GM18511 (cell line): ENCODE measurements around the gene STRIP1.
A peak's percentile ranks its signal among the peaks of the same experiment; 100 is the strongest.

Experiments used
- ATAC-seq: cut with Tn5 transposase; IDR thresholded peaks from one replicate; pipeline ENCODE4 v1.9.1; 2021; ENCODE audit warnings: mild to moderate bottlenecking, moderate library complexity; ENCODE audit not compliant: unreplicated experiment

Gene STRIP1, protein sequence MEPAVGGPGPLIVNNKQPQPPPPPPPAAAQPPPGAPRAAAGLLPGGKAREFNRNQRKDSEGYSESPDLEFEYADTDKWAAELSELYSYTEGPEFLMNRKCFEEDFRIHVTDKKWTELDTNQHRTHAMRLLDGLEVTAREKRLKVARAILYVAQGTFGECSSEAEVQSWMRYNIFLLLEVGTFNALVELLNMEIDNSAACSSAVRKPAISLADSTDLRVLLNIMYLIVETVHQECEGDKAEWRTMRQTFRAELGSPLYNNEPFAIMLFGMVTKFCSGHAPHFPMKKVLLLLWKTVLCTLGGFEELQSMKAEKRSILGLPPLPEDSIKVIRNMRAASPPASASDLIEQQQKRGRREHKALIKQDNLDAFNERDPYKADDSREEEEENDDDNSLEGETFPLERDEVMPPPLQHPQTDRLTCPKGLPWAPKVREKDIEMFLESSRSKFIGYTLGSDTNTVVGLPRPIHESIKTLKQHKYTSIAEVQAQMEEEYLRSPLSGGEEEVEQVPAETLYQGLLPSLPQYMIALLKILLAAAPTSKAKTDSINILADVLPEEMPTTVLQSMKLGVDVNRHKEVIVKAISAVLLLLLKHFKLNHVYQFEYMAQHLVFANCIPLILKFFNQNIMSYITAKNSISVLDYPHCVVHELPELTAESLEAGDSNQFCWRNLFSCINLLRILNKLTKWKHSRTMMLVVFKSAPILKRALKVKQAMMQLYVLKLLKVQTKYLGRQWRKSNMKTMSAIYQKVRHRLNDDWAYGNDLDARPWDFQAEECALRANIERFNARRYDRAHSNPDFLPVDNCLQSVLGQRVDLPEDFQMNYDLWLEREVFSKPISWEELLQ

DNA sequence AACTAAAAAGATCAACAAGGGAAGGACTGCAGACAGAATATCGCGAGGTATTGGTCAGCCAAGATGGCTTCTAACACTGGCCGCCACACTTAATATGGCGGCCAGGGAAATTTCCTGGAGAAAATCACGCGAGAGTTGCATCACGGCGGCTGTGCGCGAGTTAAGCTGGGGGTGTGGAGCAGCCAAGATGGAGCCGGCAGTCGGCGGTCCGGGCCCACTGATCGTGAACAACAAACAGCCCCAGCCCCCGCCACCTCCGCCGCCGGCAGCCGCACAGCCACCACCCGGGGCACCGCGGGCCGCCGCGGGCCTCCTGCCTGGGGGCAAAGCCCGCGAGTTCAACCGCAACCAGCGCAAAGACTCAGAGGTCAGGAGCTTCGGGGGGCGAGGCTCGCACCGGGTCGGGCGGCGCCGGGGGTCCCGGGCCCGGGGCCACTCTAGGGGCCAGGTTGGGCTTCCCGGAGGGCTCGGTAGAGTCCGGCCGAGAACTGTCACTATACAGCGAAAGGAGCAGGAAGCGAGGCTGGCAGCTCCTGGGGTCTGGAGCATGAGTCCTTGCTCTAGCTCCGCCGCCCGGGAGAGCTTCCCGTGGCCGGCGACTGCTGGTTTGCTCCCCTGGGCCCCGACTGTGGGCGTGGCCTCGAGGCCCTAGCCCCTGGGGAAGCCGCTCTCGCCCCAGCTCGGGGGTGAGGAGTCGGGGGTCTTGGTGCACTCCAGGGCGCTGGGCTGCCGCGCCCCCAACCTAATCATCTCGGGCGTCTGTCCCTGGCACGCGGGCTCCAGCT, at the start of gene STRIP1:
TSS of gene STRIP1 (plus strand) at position 174 of the 785 bp plus-strand sequence. CDS start at position 188, 14 bp downstream.
- peak; percentile 90 for ATAC-seq

DNA sequence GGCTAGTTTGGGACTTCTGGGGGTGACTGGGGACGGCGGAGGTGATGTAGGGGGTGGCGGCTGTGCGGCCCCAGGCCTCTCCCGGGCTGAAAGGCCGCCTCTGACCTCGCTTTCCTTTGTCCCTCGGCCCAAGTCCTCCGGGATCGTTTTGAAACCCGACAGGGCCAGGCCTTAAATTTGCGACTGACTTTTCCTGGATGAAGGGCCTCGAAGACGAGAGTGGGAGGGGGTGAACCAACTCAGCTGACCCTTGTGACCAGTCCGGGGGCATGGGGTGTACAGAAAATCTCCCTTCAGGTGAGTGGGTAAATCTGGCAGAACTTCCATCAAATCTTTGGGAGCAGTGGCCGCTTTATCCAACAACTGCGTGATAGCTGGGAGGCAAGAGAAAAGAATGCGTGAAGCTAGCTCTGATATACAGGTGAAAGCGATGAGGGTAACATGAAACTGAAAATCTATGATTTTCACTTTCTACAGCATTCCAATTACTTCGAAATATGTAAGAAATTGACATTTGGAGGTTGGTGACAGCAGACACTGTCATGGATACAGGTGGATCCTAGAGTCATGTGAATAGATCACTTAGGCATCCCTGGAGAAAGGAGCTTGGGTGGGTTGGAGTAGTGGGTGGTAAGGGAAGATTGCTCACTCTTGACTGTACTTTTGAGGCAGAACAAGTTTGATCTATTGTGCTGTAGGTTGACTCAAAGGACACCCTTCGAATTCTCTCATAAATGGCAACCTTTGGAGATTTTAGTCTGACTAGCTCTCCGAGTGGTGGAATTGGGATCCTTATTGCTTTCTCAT, 49.0 kb upstream of the STRIP1 start:
- no peak for ATAC-seq

DNA sequence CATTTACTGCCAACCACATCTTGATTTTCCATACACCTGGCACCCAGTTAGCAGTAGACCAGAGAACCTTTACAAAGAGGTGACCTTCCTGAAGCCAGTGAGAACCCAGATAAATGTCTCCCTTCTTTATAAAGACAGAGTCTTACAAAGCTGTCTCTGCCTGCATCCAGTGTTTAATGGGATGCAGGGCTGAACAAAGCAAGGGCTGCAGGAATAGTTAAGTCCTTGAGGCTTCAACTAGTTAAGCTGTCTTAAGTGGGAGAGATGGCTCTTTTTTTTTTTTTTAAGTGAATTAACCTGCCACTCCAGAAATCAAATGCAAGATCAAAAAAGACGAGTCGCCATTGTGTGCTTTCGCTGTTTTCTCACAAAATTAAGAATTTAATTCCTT, 48.4 kb upstream of the STRIP1 start:
- no peak for ATAC-seq

DNA sequence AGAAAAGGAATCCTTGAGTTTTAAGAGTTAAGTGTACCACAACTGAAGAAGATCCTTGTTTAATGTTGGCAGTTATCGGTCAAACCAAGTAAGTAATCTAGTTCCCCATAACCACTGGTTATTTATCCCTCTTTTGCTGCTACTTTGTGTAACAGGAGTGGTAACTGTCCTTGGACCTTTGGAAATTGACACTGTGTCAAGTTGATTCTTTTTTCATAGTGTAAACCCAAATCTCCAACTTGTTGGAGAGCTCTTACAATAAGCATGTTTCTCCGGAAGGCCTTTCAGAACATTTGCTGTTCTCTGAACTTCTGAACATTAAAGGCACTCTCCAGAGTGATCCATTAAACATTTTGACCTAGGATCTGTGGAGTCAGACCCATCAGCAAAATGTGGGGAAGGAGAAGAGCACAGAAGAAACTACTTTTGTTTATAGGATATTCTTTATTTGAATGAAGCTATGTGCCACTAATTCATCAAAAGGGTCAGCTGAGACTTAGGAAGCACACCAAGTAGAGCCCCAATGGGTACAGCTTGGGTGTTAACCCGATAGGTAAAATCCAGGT, 46.0 kb upstream of the STRIP1 start:
- no peak for ATAC-seq

DNA sequence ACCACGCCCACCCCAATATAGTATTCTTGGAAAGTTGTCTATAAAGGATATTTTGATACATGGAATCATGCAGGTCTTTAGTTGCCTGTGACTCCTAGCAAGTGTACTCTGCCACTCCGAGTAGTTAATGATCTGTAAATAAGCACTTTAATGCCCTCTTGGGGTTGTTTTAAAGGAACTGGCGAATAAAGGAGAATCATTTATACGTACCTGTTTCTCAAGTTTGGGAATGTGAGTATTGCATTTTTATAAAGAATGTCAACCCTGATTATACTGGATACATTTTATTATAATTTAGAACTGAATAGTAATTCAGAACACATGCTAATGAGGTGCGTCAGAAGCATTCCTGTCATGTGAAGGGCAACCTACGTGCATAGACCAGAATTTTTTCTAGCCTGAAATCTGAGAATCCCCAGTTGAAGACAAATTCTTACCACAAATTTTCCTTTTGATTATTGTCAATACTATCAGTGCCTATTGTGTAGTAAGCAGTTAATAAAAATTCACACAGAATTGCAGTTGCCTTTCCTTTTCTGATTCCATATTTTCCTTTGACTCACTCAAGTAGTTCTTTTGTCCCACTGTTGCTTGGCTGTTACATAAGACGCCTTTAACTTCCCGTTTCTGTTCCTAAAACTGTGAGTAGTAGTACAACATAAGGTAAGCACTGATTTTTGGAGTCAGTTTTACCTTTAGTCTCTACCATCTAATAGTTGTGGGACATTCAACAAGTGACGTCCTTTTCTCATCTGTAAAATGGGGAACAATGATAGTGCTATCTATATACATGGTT, 44.7 kb upstream of the STRIP1 start:
- no peak for ATAC-seq

DNA sequence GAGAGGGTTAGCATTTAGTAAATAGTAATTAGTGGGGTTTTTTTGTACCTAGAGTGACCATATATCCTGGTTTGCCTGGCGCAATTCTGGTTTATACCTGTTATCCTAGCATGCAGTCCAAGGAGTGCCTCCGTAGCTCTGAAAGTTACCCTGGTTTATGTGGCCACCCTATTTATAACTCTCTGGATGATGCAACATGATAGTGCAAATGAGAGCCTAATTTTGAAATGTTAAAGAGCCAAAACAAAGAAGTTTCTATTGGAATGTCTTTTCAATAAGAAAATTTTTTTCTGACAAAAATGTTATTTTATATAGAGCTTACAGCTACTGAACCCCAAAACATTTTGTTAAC, 44.1 kb upstream of the STRIP1 start:
- no peak for ATAC-seq

DNA sequence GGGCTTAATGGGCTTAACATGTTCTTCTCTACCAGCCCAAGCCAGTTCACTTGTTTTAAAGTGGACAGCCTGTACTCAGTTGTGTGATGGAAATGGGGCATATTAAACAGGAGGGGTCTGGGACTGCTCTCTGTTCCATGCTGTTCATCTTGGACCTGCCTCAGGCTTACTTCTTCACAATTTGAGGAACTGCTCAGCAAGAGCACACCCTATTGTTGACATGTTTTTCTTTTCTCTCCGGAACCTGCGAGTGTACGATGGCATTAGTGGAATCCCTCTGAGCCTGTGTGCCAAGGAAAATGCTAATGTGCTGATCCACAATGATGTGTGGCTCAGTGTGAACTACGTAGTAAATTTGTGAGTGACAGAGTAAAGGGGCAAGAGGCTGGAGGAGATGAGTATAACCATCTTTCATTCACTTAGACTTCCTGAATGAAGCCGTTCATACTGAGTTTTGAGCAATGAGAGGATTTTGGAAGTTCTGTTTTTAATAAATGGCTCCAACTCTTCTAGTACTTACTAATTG, 43.0 kb upstream of the STRIP1 start:
- no peak for ATAC-seq

DNA sequence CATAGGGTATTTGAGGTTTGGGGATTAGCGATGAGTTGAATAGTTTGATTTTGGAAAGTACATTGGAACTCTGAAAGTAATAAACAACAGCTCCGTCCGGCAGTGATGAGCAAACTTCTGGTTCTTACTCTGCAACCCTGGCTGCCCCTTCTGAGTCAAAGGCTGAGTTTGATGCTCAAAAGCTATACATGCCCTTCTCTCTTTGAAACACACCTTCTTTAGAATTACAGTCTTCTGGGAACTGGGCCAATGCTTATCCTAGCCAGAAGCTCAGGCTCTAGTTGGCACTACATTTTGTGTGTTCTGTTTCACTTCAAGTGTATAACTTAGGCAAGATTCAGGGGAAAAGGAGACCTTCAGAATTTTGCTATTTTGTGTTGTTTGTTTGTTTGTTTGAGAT, 40.5 kb upstream of the STRIP1 start:
- ATAC-seq = no peak

DNA sequence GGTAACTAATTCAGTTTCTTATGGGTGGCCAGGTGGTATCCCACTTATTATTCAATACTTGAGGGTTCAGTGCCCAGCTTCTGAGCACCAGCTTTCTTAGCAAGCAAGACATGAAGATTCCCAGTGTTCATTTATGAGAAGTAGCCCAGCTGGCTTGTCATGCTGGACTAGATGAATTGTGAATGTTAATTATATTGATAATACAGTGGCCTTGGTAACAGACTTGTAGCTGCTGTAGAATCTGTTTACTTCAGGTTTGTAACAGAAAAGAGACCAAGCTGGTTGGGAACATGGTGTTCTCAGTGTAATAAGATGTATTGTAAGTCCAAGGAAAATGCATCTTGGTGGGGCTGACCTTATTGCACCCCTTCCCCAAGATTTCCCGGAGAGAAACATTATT, 39.8 kb upstream of the STRIP1 start:
- no peak for ATAC-seq

DNA sequence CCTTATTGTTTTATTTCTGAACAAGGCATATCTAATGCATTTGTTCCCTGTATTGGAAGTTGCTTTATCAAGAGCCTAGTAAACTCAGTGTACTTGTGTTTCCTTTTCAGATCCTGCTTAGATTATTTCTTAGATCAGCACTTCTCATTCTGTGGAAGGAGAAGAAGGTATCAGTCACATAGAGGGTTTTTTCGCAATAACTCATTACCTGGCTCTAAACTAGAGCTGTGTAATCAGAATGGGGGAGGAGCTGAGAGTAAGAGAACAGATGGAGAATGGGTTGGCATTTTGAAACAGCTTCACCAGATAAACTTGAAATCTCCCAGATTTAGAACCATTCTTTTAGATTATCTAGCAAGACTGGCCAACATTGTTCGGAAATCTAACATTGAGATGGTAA, 38.9 kb upstream of the STRIP1 start:
- no peak for ATAC-seq

DNA sequence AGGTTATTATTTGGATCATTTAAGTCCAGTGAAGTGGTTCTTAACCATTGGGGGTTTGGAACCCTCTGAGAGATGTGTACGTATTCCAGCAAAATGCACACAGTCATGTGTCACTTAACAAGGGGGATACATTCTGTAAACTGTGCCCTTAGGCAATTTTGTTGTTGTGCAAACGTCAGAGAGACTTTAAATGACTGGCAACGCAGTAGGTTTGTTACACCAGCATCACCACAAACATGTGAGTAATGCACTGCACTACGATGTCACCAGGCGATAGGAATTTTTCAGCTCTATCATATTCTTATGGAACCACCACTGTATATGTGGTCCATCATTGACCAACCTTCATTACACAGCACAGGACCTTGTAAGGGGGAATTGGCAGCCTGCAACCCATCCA, 37.9 kb upstream of the STRIP1 start:
- no peak for ATAC-seq

DNA sequence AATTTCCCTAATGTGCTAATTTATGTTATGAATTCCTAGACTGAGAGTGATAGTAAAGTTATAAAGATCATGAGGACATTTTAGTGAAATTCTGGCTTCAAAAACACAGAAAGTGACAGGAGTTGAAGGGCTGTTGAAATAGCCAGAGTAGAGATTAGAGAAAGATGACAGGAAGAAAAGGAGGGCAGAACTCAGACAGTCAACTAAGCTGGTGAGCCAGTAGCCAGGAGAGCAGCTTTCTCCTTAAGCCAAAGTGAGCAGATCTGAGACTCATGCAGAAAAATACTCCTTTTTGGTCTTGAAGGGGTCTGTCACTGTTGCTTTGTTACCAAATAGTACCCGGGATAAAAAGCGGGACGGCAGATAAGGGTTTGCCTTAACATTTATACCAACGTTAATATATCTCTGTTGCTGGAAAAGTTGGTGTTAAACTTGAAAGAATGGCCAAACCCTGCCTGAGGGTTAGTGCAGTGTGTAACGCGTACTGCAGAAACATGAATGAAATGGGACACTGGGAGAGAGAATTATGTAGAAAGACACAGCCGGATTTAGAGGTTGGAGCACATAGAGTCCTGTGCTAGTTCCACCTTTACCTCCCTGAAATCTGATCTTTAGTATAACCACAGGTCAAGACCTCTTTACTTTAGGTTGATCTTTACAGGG, 37.1 kb upstream of the STRIP1 start:
- ATAC-seq = no peak

DNA sequence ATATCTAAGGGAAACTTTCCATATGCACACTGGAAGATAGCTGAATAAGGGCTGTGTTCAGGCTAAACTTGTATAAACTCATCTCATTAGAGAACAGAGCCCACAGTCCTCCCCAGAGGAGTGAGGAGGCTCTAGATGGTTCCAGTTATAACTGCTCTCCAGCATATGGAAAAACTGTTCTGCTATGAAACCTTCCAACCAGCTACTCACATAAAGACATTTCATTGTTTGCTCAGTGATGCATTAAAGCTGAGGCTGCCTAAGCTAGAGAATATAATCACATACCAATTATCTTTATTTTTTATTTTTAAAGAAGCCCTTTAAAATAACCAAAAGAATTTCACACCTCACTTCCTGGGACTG, 36.6 kb upstream of the STRIP1 start:
- no peak for ATAC-seq

DNA sequence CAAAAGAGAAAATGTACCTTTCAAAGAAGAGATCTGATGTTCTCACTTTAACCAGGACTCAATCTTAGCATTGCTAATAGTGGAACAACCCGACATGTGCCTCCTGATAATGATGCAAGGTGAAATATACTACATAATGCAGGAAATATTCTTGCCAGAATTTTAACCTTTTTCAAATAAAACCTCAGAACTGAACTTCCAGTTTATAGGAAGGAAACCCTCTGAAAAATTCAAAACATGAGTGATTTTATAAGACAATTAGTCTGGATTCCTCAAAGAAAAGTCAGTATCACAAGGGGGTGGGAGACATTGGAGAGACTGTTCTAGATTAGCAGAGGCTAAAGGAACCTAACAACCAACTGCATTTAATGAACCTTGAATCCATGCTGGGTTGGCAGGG, 31.7 kb upstream of the STRIP1 start:
- no peak for ATAC-seq

DNA sequence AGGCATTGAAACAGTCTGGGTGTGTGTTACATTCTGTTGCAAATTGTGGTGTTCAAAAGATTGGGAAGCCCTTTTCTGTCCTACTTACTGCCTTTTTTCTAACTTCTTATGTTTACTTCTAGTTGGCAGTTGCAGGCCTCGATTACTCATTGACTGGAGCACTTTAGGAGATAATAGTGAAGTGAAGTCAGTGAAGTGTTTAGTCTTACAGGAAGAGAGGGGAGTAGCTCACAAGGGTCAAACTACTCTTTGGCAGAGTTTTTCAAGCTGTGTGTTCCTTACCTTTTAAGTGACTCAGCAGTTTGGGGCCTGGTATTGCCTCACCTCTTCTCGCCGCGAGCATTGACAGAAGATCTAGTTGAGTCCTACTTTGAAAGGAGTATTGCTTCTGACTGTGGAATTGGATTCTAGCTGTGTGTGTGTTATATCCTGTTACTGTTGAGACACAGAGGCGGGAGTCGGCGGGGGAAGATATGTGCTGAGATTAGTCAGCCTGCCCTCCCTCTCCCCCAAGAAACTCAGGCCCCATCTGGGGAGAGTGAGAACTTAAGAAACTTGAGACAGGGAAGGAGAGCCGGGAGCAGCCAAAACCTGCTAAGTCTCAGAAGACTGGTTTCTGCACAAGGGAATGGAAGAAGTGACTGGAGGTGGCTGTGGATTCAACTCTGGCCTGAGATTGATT, 30.5 kb upstream of the STRIP1 start:
- ATAC-seq = peak; percentile 82

DNA sequence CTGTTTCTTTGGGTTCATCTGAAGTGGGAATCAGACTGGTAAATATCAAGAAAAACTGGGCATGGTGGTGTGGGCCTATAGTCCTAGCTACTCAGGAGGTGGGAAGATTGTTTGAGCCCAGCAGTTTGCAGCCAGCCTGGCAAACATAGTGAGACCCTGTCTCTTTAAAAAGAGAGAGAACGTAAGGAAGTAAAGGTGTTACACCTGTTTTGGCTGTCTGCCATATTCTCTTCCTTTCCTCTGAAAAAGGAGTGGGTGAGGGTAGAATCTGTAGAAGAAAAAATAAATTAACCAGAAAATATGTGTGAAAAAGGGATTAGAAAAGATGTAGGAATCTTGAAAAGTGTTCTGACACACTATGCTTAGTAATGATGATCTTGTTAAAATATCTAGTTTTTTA, 29.8 kb upstream of the STRIP1 start:
- ATAC-seq = no peak

DNA sequence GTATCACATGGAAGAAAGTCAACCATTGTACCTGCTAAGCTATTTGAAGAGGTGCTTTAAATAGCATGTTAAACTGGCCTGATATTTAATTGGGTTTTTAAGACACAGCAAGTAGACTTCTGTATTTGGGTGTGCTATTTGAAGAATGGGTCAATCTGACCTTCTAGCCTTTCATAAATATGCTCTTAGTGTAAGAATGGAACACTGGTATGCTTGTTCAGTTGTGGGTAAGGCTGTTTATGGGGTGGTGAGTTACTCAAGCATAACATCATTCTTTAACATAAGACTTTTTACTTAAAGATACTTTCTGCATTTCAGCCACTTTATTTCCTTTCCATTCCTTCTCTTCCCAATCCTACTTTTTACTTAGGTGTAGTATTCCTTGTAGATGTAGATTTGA, 28.5 kb upstream of the STRIP1 start:
- no peak for ATAC-seq

DNA sequence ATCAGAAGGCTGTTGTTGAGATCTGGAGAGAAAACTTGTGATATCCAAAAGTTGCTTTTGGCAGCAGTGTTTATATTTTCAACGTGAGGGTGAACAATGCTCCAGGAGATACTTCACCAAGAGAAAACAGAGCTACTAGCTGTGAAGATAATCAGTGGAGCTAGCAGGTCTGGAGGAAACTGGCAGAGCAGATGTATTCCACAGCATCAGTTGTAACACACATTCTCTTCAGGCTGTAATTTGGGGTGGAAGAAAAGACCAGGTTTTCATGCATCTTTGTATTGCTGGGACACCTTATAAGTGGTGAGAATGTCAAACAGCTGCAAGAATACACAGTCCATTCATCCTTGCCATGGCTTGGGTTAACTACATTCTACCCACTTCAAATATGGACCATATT, 27.9 kb upstream of the STRIP1 start:
- no peak for ATAC-seq
